ENCODE results near the gene CAMSAP3.

GRCh38 chr19:7595466-7596133 lies at the start of gene CAMSAP3:
- TF ChIP-seq GATA3 (IDR thresholded peaks at IDR 0.05; ENCODE audit: low read depth, low read length): no peak
- TF ChIP-seq GATA2 (IDR thresholded peaks at IDR 0.05; ENCODE audit: low read depth, low read length): no peak
